Body of pancreas (tissue), 4 donors: ENCODE measurements around the gene GSE1. TPM values are rescaled to one million over a fixed set of nuclear protein-coding genes. Genes with fewer than 3 reads are reported as not detected.
A peak's percentile ranks its signal among the peaks of the same experiment; 100 is the strongest.

Experiments used
- ATAC-seq: fragments of 150-250 bp; one replicate; pipeline ENCODE4 v1.9.1; 2016
- DNase-seq, 4 donors: peaks; one replicate each; pipeline ENCODE4 v3.0.0-alpha.2; 2019
- H3K27ac ChIP-seq, 4 donors: fragments of 200-600 bp; sonication (generic); 1 replicate in 3 of 4; 2 replicates in 1 of 4; pipeline versions ENCODE4 v1.5.1 to v1.6.1; 2016 to 2019; ENCODE audit warnings: mild to moderate bottlenecking in 1 of 4, mixed read lengths in 1 of 4, moderate library complexity in 1 of 4
- H3K27me3 ChIP-seq, 2 donors: fragments of 200-600 bp; sonication (generic); one replicate each; pipeline ENCODE4 v1.6.0; 2016; ENCODE audit warnings: mild to moderate bottlenecking in 1 of 2
- H3K36me3 ChIP-seq, 2 donors: fragments of 200-600 bp; sonication (generic); replicated peaks in 1 of 2; 2 replicates each; pipeline ENCODE4 v1.5.1; 2016; ENCODE audit warnings: low read depth in 2 of 2; ENCODE audit not compliant: insufficient read depth in 1 of 2
- H3K4me1 ChIP-seq: fragments of 200-600 bp; sonication (generic); one replicate; pipeline ENCODE4 v1.6.0; 2016
- H3K4me3 ChIP-seq, 2 donors: fragments of 200-600 bp; sonication (generic); 1 replicate in 1 of 2; 2 replicates in 1 of 2; pipeline ENCODE4 v1.5.1; 2016 to 2019
- H3K9me3 ChIP-seq, 3 donors: fragments of 200-600 bp; sonication (generic); 1 replicate in 2 of 3; 2 replicates in 1 of 3; pipeline ENCODE4 v1.5.1; 2016
- POLR2A ChIP-seq, 3 donors: fragments of 450-650 bp; IDR thresholded peaks; one replicate each; pipeline ENCODE4 v1.6.1; 2016; ENCODE audit warnings: antibody characterized with exemption in 3 of 3, mild to moderate bottlenecking in 2 of 3
- WGBS, 2 donors: methylation state at CpG; one replicate each; pipeline ENCODE4 v1.1.5; 2017; 5-methylcytosine and 5-hydroxymethylcytosine counted together
- intact Hi-C: fragments of 100-400 bp; cut with DNase I; formaldehyde crosslinking; loops from one replicate; pipeline ENCODE4 v1.15.1; 2023
- total RNA-seq, 2 donors: library from RNA; depleted of rRNA; stranded (reverse); fragments of >200 nt; gene quantifications; one replicate each; pipeline ENCODE4 v1.1.0, GENCODE V29; 2016
- TF ChIP-seq, protein P1 (sequence below), 7 experiments: fragments of 450-650 bp in 4 of 7; fragments of 200-600 bp in 3 of 7; sonication (generic) in 3 of 7; IDR thresholded peaks; one replicate each; pipeline ENCODE4 v1.5.1; 2016 to 2019; ENCODE audit warnings: antibody characterized with exemption in 7 of 7

Gene GSE1
- total RNA-seq, 2 donors from 2014 or later, result 76.5 to 221 TPM

DNA sequence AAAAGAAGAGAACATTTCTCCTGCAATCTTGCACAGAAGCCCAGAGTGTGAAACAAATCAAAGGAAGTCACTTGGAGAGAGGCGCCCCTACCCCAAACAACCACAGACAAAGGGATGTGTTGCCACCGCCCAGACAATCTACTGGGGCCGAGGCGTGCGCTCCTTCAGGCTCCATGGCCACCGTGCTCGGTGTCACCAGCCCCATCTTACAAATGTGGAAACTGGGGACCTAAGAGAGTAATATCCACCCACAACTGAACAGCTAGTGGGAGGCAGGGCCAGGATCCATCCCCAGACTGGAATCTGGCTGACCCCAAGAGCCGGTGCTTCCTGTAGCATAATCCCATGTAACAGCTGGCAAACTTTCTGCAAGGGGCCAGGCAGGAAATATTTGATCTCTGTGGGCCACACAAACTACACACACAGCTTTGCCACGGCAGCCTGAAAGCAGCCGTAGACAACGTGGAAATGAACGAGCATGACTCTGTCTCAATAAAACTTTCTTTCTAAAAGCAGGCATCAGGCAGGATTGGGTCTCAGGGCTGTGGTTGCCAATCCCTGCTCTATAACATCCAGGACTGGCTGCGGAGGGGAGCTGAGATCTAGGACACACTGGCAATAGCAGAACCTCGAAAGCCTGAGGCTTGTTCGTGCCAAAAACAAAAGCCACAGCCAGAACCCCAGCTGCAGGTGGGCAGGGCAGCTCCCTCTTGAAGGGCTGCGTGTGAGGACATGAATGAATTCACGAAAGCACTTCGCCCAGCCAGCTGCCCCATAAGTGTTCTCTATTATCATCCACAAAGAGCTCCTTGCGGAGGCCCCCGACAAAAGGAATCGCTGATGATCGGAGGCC, 102.3 kb downstream of the GSE1 start:
- intact Hi-C loops, result loop anchor here (10.0 kb wide), 2 partner anchors 291 to 441 kb away; no protein-coding TSS in a partner anchor
- 65 to 87% methylated on average over 19 to 22 of the region's 22 CpGs for WGBS, 2 donors
- no peaks in the 10 kb centered on the region for H3K27me3 ChIP-seq
- no peak overlapping the region for H3K27ac ChIP-seq
- no peaks in the 10 kb centered on the region for H3K36me3 ChIP-seq
- no peak for ATAC-seq
- no peak for DNase-seq
- TF ChIP-seq, protein P1, sequence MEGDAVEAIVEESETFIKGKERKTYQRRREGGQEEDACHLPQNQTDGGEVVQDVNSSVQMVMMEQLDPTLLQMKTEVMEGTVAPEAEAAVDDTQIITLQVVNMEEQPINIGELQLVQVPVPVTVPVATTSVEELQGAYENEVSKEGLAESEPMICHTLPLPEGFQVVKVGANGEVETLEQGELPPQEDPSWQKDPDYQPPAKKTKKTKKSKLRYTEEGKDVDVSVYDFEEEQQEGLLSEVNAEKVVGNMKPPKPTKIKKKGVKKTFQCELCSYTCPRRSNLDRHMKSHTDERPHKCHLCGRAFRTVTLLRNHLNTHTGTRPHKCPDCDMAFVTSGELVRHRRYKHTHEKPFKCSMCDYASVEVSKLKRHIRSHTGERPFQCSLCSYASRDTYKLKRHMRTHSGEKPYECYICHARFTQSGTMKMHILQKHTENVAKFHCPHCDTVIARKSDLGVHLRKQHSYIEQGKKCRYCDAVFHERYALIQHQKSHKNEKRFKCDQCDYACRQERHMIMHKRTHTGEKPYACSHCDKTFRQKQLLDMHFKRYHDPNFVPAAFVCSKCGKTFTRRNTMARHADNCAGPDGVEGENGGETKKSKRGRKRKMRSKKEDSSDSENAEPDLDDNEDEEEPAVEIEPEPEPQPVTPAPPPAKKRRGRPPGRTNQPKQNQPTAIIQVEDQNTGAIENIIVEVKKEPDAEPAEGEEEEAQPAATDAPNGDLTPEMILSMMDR (IDR thresholded peaks at IDR 0.05), result no peak
- no peak for TF ChIP-seq POLR2A (IDR thresholded peaks at IDR 0.05)
- H3K4me3 ChIP-seq, result no peak overlapping the region
- H3K9me3 ChIP-seq, result peaks cover 0 to 5% (median 0%) of the 10 kb centered on the region in 3 donors
- H3K4me1 ChIP-seq, result no peaks in the 10 kb centered on the region

DNA sequence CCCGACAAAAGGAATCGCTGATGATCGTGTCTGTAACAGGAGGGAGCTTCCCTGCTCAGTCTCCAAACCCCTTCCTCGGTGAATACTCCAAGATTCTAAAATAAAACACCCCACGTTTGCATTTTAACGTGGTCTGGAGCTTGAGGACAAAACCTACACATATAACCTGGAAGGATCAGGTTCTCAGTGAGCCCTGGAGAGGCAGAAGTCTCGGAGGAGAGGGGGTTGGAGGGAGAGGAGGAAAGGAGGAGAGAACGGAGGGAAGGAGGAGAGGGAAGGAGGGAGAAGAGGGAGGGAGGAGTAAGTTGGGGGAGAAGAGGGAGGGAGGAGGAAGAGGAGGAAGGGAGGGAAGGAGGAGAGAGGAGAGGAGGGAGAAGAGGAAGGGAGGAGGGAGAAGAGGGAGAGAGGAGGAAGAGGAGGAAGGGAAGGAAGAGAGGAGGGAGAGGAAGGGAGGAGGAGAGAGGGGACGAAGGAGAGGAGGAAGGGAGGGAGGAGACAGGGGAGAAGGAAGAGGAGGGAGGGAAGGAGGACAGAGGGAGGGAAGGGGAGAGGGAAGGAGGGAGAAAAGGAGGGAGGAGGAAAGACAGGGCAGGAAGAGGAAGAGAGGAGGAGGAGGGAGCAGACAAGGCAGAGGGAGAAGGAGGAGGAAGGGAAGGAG, 103.0 kb downstream of the GSE1 start:
- 63 to 65% methylated on average over 9 of the region's 9 CpGs for whole genome bisulfite sequencing, 2 donors
- H3K9me3 ChIP-seq, result peaks cover 0 to 5% (median 0%) of the 10 kb centered on the region in 3 donors
- ATAC-seq (no peak), DNase-seq (no peak)
- intact Hi-C loops, result loop anchor here (10.0 kb wide), 2 partner anchors 291 to 441 kb away; no protein-coding TSS in a partner anchor
- H3K27ac ChIP-seq, result no peak overlapping the region
- H3K4me3 ChIP-seq, result no peak overlapping the region
- TF ChIP-seq, protein P1 (IDR thresholded peaks at IDR 0.05), result no peak
- TF ChIP-seq POLR2A (IDR thresholded peaks at IDR 0.05), result no peak
- no peaks in the 10 kb centered on the region for H3K27me3 ChIP-seq
- H3K36me3 ChIP-seq, result no peaks in the 10 kb centered on the region
- no peaks in the 10 kb centered on the region for H3K4me1 ChIP-seq

DNA sequence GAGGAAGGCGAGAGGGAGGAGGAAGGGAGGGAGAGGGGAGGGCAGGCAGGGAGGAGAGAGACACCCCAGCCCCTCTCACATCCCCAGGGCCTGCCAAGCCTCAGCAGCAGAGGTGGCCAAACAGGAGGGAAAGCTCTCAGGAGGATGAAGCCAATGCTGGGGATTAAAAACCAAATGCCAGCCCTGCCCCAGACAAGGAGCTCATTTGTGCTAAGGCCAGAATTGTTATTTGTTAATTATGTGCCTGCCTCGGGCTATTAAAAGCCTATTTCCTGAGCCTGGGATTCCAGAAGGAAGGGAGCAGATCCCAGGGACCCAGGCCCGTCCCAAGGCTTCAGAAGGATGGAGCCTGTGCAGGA, 103.5 kb downstream of the GSE1 start:
- peaks cover 0 to 5% (median 0%) of the 10 kb centered on the region in 3 donors for H3K9me3 ChIP-seq
- no peak for DNase-seq
- TF ChIP-seq, protein P1 (IDR thresholded peaks at IDR 0.05), result no peak
- no peak for TF ChIP-seq POLR2A (IDR thresholded peaks at IDR 0.05)

DNA sequence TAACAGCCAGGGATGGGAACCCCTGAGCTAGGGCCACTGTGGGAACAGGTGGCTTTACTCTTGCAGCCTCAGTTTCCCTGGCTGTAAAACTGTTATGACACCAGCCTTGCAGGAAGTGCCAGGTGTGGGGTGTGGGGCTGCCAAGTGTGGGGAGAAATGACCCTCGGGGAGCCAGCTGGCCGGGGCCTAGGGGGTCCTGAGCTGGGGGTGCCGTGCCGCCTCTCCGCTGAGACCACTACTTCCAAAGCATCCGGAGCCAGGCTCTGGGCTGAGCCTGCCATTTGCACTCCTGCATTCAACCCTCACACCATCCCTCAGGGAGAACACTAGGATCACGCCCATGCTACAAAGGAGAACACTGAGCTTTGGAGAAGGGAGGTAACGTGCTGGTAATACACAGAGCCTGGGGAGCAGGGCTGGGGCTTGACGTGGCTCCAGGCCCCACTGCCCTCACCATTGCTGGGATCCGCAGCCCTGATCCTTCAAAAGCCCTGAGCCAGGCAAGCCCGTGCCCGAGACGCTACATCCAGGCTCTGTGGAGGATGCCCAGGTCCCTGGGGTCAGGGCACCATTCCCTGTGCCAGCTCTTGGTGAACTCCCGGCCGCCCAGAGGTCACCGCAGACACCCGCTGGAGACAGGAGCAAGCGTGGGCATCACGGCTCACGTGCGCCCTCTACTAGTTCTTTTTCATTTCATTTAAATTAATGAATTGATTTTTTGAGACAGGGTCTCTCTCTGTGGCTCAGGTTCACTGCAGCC, 104.5 kb downstream of the GSE1 start:
- Histone ChIP-seq H3K27me3 (no peaks in the 10 kb centered on the region), H3K9me3 (no peaks in the 10 kb centered on the region), H3K36me3 (no peaks in the 10 kb centered on the region), H3K4me1 (no peaks in the 10 kb centered on the region), H3K27ac (no peak overlapping the region), H3K4me3 (no peak overlapping the region)
- DNase-seq (peak; percentile 78 to 80 (median 78)), ATAC-seq (peak; percentile 65)
- no peak for TF ChIP-seq POLR2A (IDR thresholded peaks at IDR 0.05)
- TF ChIP-seq, protein P1 (IDR thresholded peaks at IDR 0.05), result peak; percentile 61 to 82 (median 72)
- 14 to 38% methylated on average over 12 to 21 of the region's 21 CpGs for WGBS, 2 donors
- intact Hi-C loops, result loop anchor here (10.0 kb wide), 2 partner anchors 293 to 443 kb away; no protein-coding TSS in a partner anchor

More for the DNA sequence above, 103.5 kb downstream of the GSE1 start:
- no peak overlapping the region for H3K27ac ChIP-seq
- WGBS, 2 donors, result 68 to 74% methylated on average over 3 of the region's 3 CpGs
- intact Hi-C loops, result loop anchor here (10.0 kb wide), 2 partner anchors 292 to 442 kb away; no protein-coding TSS in a partner anchor
- no peaks in the 10 kb centered on the region for H3K27me3 ChIP-seq
- no peak for ATAC-seq
- H3K4me3 ChIP-seq, result no peak overlapping the region
- H3K36me3 ChIP-seq, result no peaks in the 10 kb centered on the region
- no peaks in the 10 kb centered on the region for H3K4me1 ChIP-seq
